Tibial nerve (tissue), 3 donors: ENCODE data around the gene SLC1A7.

Experiments used
- CTCF ChIP-seq, 5 experiments: fragments of 200-600 bp in 3 of 5; fragments of 450-650 bp in 2 of 5; sonication (generic) in 3 of 5; IDR thresholded peaks; one replicate each; pipeline ENCODE4 v1.5.1; 2016 to 2019; ENCODE audit warnings: antibody characterized with exemption in 5 of 5, mild to moderate bottlenecking in 3 of 5, moderate library complexity in 2 of 5
- POLR2A ChIP-seq, 2 donors: fragments of 450-650 bp; IDR thresholded peaks; one replicate each; pipeline ENCODE4 v1.6.1; 2017; ENCODE audit warnings: antibody characterized with exemption in 2 of 2, mild to moderate bottlenecking in 2 of 2, moderate library complexity in 2 of 2

GRCh38 chr1:53104289-53104913 lies 38.0 kb downstream of the SLC1A7 start:
- TF ChIP-seq CTCF (IDR thresholded peaks at IDR 0.05) (no peak), POLR2A (IDR thresholded peaks at IDR 0.05) (no peak)
